NCI-H2029 treated with DMSO at 0.1 percent for 48 hours (cell line): Measurements from ENCODE around the gene ABCA4.

Source experiments
- DNase-seq: peaks from one replicate; lab custom pipeline; 2025; lab: John Stamatoyannopoulos, UW

The ABCA4 gene

GRCh38 chr1:94122201-94122970 is 1.4 kb upstream of the ABCA4 start:
- no peak for DNase-seq

GRCh38 chr1:94121411-94121821 is 468 bp upstream of the ABCA4 start:
- DNase-seq = no peak

- no peak for DNase-seq
These were observed 412 bp downstream of the ABCA4 start for GRCh38 chr1:94120570-94120901.

- DNase-seq = no peak
These were observed 965 bp downstream of the ABCA4 start for GRCh38 chr1:94119796-94120569.

- no peak for DNase-seq
These were observed 1.6 kb downstream of the ABCA4 start for GRCh38 chr1:94119306-94119705.

GRCh38 chr1:94118471-94118870 is 2.5 kb downstream of the ABCA4 start:
- no peak for DNase-seq

- DNase-seq = no peak
These were observed 2.9 kb downstream of the ABCA4 start for GRCh38 chr1:94118013-94118412.

- no peak for DNase-seq
These were observed 3.6 kb downstream of the ABCA4 start for GRCh38 chr1:94117259-94117851.

- no peak for DNase-seq
These were observed 5.0 kb downstream of the ABCA4 start for GRCh38 chr1:94115900-94116436.

GRCh38 chr1:94115254-94115899 is 5.6 kb downstream of the ABCA4 start:
- DNase-seq = no peak

- no peak for DNase-seq
These were observed 7.2 kb downstream of the ABCA4 start for GRCh38 chr1:94113589-94114226.

GRCh38 chr1:94111879-94112278 is 9.1 kb downstream of the ABCA4 start:
- no peak for DNase-seq

GRCh38 chr1:94110946-94111740 is 9.8 kb downstream of the ABCA4 start:
- no peak for DNase-seq

- DNase-seq = no peak
These were observed 10.8 kb downstream of the ABCA4 start for GRCh38 chr1:94110021-94110761.

GRCh38 chr1:94109478-94109877 is 11.5 kb downstream of the ABCA4 start:
- DNase-seq = no peak

- no peak for DNase-seq
These were observed 13.8 kb downstream of the ABCA4 start for GRCh38 chr1:94107141-94107540.

- no peak for DNase-seq
These were observed 14.2 kb downstream of the ABCA4 start for GRCh38 chr1:94106716-94107115.

GRCh38 chr1:94105957-94106529 is 14.9 kb downstream of the ABCA4 start:
- no peak for DNase-seq

- DNase-seq = no peak
These were observed 15.4 kb downstream of the ABCA4 start for GRCh38 chr1:94105581-94105952.
